CD4-positive, alpha-beta T cell treated with Interleukin-17A for 1 hour (primary cell): ENCODE data around the gene OBP2A.
"Not testable (repeated sequence)": the region's sequence is repeated elsewhere in the genome, so short reads cannot be mapped to it uniquely, and the experiment has no call there.

Experiments
- DNase-seq: peaks from one replicate; pipeline ENCODE4 v3.0.0-alpha.2; 2020

The OBP2A gene

GRCh38 chr9:135528842-135529435, 17.0 kb upstream of the OBP2A start:
- DNase-seq = not testable (repeated sequence)

DNA sequence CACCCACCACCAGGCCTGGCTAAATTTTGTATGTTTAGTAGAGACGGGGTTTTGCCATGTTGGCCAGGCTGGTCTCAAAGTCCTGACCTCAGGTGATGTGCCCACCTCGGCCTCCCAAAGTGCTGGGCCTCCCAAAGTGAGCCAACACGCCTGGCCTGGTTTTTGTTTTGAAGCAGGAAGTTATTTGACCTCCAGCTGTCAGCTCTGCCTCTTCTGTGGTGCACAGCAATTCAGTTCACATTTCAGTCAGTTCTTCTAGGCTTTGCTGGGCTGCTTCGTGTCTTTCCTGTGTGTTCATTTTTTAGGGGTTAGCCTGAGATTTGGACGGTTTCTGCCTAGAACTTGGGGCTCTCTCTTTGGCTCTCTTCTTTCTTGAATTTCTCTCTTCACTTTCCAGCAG, 15.8 kb upstream of the OBP2A start:
- no peak for DNase-seq

- no peak for DNase-seq
These were observed 14.8 kb upstream of the OBP2A start for GRCh38 chr9:135531096-135531495.

- DNase-seq = no peak
These were observed 12.8 kb upstream of the OBP2A start for GRCh38 chr9:135533113-135533512.

GRCh38 chr9:135533674-135534073, 12.3 kb upstream of the OBP2A start:
- no peak for DNase-seq

DNA sequence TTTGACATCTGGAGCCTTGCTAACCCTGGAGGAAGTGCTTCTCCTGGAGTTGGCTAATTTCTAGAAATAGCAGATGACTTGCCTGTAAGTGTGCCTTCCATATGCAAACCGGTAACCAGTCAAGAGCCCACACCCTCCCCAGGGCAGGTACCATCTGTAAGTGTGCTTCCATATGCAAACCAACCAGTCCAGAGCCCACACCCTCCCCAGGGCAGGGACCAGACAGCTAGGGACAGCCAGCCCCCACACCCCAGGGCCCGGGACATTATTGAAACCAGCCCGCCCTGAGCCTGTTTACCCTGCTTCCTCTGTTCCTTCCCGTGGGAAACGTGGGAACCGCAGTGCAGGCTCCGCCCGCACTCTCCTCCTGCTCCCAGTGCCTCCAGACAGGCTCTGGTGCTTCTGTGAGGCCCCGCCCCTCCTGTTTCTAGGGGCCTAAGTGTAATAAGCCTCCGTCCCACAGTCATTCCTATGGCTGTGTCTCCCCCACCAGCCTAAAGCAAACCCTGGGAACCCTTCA, 11.7 kb upstream of the OBP2A start:
- not testable (repeated sequence) for DNase-seq

GRCh38 chr9:135534826-135535225, 11.1 kb upstream of the OBP2A start:
- DNase-seq = not testable (repeated sequence)

DNA sequence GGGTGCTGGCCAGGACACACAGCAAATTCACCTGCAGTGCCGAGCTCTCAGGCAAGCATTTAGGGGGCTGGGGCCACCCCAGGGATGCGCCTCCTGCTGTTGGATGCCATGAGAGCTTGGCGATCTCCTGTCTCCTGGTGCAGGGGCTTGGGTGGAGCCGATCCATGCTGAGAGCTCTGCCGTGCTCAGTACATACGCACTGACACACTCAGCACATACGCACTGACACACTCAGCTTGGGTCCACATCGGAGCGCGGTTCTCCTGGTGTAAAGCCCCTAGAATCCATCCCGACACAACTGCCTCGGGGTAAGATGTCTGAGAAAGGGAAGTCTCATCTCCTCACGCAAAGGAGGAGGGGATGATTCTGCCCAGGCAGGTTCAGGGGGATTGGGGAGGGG, 10.3 kb upstream of the OBP2A start:
- DNase-seq = not testable (repeated sequence)

DNA sequence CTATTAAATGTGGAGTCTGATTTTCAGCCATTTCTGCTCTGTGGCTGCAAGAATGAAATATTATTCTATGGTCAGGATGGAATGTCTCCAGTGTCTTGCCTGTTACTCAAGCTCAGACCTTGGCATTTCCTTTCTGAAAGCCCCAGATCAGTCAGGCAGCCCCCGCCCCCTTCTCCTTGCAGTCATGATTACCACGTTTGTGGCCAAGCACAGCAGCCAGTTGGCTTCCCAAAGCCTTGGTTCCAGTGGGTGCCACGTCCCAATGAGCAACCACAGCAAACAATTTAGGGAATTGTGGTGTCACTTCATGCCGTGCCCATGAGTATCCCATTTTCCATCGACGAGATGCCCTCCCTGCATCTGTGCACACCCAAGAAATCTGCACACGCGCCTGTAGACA, 9.7 kb upstream of the OBP2A start:
- no peak for DNase-seq

DNA sequence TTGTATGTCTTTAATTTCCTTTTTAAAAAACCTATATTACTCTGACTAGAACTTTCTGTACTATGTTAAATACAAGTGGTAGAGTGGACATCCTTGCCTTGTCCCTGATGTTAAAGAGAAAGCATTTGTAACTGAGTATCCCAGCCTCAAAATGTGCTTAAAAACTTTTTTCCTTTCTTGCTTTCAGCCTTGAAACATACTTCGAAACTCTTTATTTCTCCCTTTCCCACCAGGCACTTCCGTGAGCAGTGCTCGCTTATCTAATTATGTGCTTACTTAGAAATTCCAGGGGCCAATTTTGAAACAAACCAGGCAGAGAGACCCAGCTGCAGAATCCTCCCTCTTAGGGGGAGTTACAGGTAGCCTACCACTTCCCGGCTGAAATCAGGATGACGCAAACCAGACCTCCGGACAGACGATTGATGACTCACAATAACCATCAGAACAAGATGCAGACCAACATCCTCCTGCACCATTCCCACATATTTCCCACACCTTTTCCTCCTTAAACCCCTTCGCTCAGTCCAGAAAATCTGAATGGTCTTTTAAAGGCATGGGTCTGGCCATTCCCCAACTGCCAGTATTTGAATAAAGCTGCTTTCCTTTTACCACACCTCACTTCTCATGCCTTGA, 2.5 kb upstream of the OBP2A start:
- DNase-seq = not testable (repeated sequence)

- no peak for DNase-seq
These were observed 818 bp upstream of the OBP2A start for GRCh38 chr9:135544981-135545635.

GRCh38 chr9:135546792-135547617, 1.1 kb downstream of the OBP2A start:
- DNase-seq = not testable (repeated sequence)

DNA sequence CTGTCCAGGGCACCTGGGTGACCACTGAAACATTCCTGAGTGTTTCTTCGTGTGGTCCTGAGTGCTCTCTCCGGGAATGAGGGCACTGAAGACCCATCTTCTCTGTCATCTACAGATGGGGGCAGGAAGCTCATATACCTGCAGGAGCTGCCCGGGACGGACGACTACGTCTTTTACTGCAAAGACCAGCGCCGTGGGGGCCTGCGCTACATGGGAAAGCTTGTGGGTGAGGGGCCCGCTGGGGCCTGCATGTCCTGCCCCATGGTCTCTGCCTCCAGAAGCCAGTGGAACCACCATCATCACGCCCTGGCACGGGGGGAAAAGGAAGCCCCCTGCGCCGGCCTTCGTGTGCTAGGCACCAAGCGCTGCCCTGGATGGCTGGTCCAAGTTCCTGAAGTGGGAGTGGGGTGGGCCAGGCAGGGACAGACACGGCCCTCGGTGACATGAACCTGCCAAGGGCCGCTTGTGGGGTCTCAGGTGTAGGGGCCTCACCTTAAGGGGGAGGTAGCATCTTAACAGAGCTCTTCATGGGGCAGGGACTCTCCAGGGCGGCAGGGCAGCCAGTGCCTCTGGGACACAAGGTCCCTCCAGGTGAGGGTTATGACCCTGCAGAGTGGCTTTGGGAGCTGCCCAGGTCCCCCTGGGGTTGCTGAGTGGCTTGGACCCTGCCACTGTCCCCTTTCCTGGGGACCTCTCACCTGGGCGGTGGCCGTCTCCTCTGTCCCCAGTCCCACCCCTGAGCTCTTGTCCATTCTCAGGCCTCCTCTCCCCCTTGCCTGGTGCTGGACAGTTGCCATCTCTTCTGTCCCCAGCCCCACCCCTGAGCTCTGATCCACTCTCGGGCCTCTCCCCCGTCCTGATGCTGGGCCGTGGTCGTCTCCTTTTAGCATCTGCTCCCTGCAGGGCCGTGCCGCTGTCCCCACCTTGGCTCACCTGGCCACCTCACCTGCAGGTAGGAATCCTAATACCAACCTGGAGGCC, 2.1 kb downstream of the OBP2A start:
- no peak for DNase-seq

DNA sequence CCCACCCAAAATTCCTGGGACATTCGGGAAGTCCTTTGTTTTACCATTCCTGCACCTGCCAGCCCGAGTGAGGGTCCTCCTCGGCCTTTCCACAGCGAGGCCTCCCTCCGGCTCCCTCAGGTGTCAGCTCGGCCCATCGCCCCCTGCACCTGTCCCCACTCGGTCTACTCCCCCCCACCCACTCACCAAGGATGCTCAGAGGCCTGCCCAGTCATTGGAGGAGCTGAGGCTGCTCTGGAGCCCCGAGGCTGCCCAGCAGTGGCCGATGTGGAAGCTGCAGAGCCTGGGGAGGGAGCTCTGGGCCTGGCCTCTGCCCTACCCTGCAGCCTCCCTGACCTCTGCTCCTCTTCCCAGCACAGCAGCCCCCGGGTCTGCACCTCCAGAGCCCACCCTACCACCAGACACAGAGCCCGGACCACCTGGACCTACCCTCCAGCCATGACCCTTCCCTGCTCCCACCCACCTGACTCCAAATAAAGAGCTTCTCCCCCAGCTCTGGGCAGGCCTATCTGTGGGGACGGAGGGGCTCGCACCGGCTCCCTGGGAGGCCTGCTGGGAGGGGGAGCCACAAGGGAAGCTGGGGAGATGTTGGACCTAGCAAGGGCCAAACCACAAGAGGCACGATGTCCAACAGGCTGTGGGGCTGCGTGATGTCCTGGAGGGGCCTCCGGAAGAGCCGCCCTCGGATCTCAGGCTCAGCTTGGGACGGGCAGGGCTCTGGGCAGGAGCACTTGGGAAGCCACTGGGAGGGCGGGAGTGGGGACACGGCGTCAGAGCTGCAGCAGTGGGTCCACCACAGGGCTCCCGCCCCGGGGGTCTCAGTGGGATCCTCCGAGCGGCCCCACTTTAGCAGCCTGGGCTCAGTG, 3.8 kb downstream of the OBP2A start:
- DNase-seq = not testable (repeated sequence)

DNA sequence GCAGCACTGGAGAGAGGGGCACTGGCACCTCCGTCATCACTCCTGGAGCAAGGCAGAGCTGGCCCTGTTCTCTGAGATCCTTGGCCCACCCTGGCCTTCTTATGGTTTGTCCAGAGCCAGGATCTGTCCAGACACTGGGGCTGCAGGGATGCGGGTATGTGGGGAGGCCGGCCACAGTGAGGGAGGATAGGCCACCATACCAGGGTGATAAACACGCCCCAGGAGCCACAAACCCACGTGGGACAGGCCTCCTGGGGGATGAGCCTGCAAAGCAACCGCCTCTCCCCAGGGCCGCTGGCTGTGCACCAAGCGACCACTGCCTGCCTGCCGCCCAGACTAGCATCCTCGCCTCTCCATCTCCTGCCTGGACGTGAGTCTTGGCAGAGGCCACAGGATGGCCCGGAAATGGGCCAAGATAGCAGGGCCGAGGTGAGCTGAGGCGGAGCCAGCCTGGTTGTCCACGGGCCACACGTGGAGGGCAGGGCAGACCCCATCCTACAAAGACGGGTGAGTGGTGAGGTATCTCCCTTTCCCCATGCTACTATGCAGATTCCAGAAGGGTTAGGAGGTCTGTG, 4.5 kb downstream of the OBP2A start:
- DNase-seq = no peak

DNA sequence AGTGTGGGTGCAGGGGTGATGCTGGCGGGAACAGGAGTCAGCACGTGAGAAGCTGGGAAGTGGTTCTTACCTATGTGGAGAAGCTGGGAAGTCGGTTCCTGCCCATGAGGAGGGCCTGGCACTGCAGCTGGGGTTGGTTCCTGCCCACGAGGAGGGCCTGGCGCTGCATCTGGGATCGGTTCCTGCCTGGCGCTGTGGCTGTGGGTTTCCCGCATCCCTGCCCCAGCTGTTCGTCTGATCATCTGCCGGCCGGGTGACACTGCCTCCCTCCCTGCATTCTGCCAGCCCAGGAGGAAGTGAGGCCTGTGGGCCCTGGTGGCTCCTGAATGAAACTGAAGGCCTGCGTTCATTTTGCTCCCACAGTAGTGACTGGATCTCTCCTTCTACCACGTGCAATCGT, 5.1 kb downstream of the OBP2A start:
- DNase-seq = no peak

GRCh38 chr9:135551456-135551855, 5.5 kb downstream of the OBP2A start:
- no peak for DNase-seq

DNA sequence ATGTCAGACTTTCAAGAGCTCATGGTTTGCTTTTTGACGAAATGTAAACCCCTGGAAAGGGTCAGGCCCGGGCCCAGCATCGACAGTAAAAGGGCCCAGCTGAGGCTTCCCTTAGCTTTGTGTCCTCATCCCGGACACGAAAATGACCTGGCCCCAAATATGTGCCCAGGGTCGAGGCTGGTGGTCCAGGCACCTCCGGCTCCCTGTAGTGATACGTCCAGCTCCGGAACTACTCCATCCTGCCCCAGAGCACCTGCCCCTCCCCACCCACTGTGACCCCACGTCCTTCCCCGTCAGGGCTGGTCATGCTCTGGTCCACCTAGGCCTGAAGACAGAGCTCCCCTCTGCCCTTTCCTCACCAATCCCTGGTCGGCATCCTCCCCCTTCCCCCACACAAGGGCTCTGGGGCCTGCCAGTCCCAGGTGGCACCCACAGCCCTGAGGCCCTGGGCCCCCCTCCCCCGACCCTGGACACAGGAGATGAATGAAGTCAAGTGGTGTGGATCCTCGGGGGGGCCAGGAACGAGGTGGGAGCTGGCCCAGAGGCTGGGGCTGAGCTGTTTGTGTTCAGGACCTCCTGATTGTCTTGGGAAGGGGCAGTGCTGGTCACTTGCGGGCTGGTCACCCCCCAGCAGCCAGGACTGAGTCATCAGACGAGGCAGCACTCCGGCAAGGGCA, 6.2 kb downstream of the OBP2A start:
- DNase-seq = no peak

DNA sequence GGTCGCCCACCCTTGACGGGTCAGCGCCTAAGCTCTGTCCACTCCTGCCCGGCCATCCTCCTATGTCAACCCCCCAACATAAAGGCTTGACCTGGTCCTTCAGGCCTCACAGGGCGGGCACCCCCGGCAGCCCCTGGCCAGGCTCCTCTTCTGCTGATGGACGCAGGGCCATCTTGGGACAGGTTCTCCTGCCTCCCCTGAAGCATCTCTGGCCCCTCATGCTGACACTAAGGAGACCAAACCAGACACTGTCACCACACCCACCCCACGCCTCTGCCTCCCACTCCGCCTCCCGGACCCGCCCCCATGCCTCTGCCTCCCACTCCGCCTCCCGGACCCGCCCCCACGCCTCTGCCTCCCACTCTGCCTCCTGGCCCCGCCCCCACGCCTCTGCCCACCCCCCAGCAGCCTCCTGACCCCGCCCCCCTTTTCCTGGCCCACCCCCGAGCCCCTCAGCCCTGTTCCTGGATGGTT, 6.8 kb downstream of the OBP2A start:
- DNase-seq = no peak

- DNase-seq = no peak
These were observed 8.8 kb downstream of the OBP2A start for GRCh38 chr9:135554718-135555117.
